Myocyte (in vitro differentiated cells): ENCODE measurements around the gene GALNS. TPM values are rescaled to one million over a fixed set of nuclear protein-coding genes. Genes with fewer than 3 reads are reported as not detected.
"Not testable (repeated sequence)": the region's sequence is repeated elsewhere in the genome, so short reads cannot be mapped to it uniquely, and the experiment has no call there.

Experiments
- DNase-seq: peaks from one replicate; pipeline ENCODE4 v3.0.0-alpha.2; 2012; ENCODE audit warnings: low read depth
- polyA plus RNA-seq: library from polyadenylated mRNA; unstranded; fragments of >200 nt; gene quantifications from one replicate; pipeline ENCODE4 v1.2.1, GENCODE V29; 2012; ENCODE audit warnings: missing spikeins
- total RNA-seq: library from RNA; depleted of rRNA; stranded (reverse); fragments of >200 nt; gene quantifications from 2 replicates; pipeline ENCODE4 v1.2.3, GENCODE V29; 2014

The GALNS gene
- total RNA-seq: 26.8 and 34.8 TPM in 2 replicates
- polyA plus RNA-seq: 32.0 TPM

- peak; percentile 96 for DNase-seq
Observed at GRCh38 chr16:88856828-88857727, at the start of gene GALNS, which contains the start of gene TRAPPC2L. Gene GALNS, minus strand, starts transcription at chr16:88856947. Its CDS starts 70 bp downstream, at chr16:88856877. Gene TRAPPC2L, plus strand, starts transcription at chr16:88857127. Its CDS starts 24 bp downstream, at chr16:88857151.

GRCh38 chr16:88906020-88906419 lies 49.3 kb upstream of the GALNS start:
- DNase-seq: no peak

- DNase-seq: no peak
Observed at GRCh38 chr16:88905563-88905962, 48.8 kb upstream of the GALNS start.

- DNase-seq: no peak
Observed at GRCh38 chr16:88904676-88905365, 48.1 kb upstream of the GALNS start.

GRCh38 chr16:88903267-88903666 lies 46.5 kb upstream of the GALNS start:
- DNase-seq: peak; percentile 96

- no peak for DNase-seq
Observed at GRCh38 chr16:88902744-88903143, 46.0 kb upstream of the GALNS start.

- no peak for DNase-seq
Observed at GRCh38 chr16:88901718-88902337, 45.1 kb upstream of the GALNS start.

- DNase-seq: no peak
Observed at GRCh38 chr16:88900662-88901052, 43.9 kb upstream of the GALNS start.

GRCh38 chr16:88899901-88900661 lies 43.3 kb upstream of the GALNS start:
- no peak for DNase-seq

- DNase-seq: no peak
Observed at GRCh38 chr16:88897696-88898425, 41.1 kb upstream of the GALNS start.

GRCh38 chr16:88896238-88897070 lies 39.7 kb upstream of the GALNS start:
- peak; percentile 72 for DNase-seq

GRCh38 chr16:88895335-88895734 lies 38.6 kb upstream of the GALNS start:
- no peak for DNase-seq

- DNase-seq: no peak
Observed at GRCh38 chr16:88894681-88895300, 38.0 kb upstream of the GALNS start.

- not testable (repeated sequence) for DNase-seq
Observed at GRCh38 chr16:88894266-88894665, 37.5 kb upstream of the GALNS start.

GRCh38 chr16:88893127-88893968 lies 36.6 kb upstream of the GALNS start:
- DNase-seq: peak; percentile 80

GRCh38 chr16:88892065-88892464 lies 35.3 kb upstream of the GALNS start:
- DNase-seq: no peak

GRCh38 chr16:88891083-88891482 lies 34.3 kb upstream of the GALNS start:
- DNase-seq: no peak
